ENCODE results near the gene NAA35.
"Not testable (repeated sequence)": the region's sequence is repeated elsewhere in the genome, so short reads cannot be mapped to it uniquely, and the experiment has no call there.

Gene NAA35

GRCh38 chr9:86034863-86035734 is 94.2 kb downstream of the NAA35 start:
- DNase-seq (ENCODE audit: low read depth in 2 of 2), result no peak

GRCh38 chr9:86035827-86036440 is 95.0 kb downstream of the NAA35 start:
- no peak for DNase-seq (ENCODE audit: low read depth in 2 of 2)

- DNase-seq (ENCODE audit: low read depth in 2 of 2), result no peak
Measured at GRCh38 chr9:86036555-86036954, 95.6 kb downstream of the NAA35 start.

GRCh38 chr9:86039991-86040860 is 99.3 kb downstream of the NAA35 start:
- DNase-seq (ENCODE audit: low read depth in 2 of 2), result no peak

GRCh38 chr9:86040861-86041155 is 99.9 kb downstream of the NAA35 start:
- DNase-seq (ENCODE audit: low read depth in 2 of 2), result no peak

GRCh38 chr9:86041311-86041741 is 100.4 kb downstream of the NAA35 start:
- DNase-seq (ENCODE audit: low read depth in 2 of 2), result no peak

GRCh38 chr9:86042199-86042978 is 101.4 kb downstream of the NAA35 start:
- DNase-seq (ENCODE audit: low read depth in 2 of 2), result no peak

GRCh38 chr9:86043586-86043985 is 102.6 kb downstream of the NAA35 start:
- no peak for DNase-seq (ENCODE audit: low read depth in 2 of 2)

GRCh38 chr9:86043999-86044398 is 103.1 kb downstream of the NAA35 start:
- no peak for DNase-seq (ENCODE audit: low read depth in 2 of 2)

GRCh38 chr9:86045654-86046053 is 104.7 kb downstream of the NAA35 start:
- DNase-seq (ENCODE audit: low read depth in 2 of 2), result no peak

- no peak for DNase-seq (ENCODE audit: low read depth in 2 of 2)
Measured at GRCh38 chr9:86046071-86046636, 105.2 kb downstream of the NAA35 start.

- no peak for DNase-seq (ENCODE audit: low read depth in 2 of 2)
Measured at GRCh38 chr9:86046930-86047341, 106.0 kb downstream of the NAA35 start.

GRCh38 chr9:86047361-86047760 is 106.4 kb downstream of the NAA35 start:
- DNase-seq (ENCODE audit: low read depth in 2 of 2), result no peak

GRCh38 chr9:86048018-86048742 is 107.2 kb downstream of the NAA35 start:
- DNase-seq (ENCODE audit: low read depth in 2 of 2), result not testable (repeated sequence)

GRCh38 chr9:86052556-86053468 is 111.9 kb downstream of the NAA35 start:
- DNase-seq (ENCODE audit: low read depth in 2 of 2), result no peak

- no peak for DNase-seq (ENCODE audit: low read depth in 2 of 2)
Measured at GRCh38 chr9:86054695-86055094, 113.7 kb downstream of the NAA35 start.

- DNase-seq (ENCODE audit: low read depth in 2 of 2), result no peak
Measured at GRCh38 chr9:86057491-86057890, 116.5 kb downstream of the NAA35 start.

GRCh38 chr9:86061972-86062739 is 121.2 kb downstream of the NAA35 start:
- no peak for DNase-seq (ENCODE audit: low read depth in 2 of 2)
